ENCODE measurements around the gene ASIC2. TPM values are rescaled to one million over a fixed set of nuclear protein-coding genes. Genes with fewer than 3 reads are reported as not detected.

Gene ASIC2
- total and polyA plus RNA-seq, 12 donors = not detected

DNA sequence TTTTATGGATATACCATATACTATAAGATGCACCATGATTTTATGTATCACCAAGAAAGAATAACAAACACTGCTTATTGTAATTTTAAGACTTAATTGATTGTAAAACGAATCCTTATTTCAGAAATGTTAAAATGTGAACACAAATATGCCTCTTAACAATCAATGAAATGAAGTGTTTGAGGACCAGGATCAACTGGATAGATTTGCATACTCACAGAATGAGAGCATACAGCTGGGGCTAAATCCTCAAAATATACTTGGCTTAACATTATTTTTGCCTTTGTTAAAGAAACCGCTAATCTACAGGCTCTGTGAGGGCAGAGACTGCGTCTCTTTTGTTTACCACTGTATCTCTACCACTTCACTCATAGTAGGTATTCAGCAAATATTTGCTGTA lies 207.8 kb downstream of the ASIC2 start:
- intact Hi-C loops (cut with DNase I) = loop anchor here in 1 of 10 donors (10.0 kb wide), 1 partner anchor 50 kb away; no protein-coding TSS in a partner anchor
- no peaks in the 10 kb centered on the region for H3K4me1 ChIP-seq
- H3K27me3 ChIP-seq = peaks cover 0 to 56% (median 24%) of the 10 kb centered on the region in 7 donors
- H3K9me3 ChIP-seq = no peaks in the 10 kb centered on the region
- ATAC-seq = no peak
- no peak overlapping the region for H3K4me3 ChIP-seq
- no peak overlapping the region for H3K27ac ChIP-seq
- no peaks in the 10 kb centered on the region for H3K36me3 ChIP-seq
- TF ChIP-seq, protein P1, sequence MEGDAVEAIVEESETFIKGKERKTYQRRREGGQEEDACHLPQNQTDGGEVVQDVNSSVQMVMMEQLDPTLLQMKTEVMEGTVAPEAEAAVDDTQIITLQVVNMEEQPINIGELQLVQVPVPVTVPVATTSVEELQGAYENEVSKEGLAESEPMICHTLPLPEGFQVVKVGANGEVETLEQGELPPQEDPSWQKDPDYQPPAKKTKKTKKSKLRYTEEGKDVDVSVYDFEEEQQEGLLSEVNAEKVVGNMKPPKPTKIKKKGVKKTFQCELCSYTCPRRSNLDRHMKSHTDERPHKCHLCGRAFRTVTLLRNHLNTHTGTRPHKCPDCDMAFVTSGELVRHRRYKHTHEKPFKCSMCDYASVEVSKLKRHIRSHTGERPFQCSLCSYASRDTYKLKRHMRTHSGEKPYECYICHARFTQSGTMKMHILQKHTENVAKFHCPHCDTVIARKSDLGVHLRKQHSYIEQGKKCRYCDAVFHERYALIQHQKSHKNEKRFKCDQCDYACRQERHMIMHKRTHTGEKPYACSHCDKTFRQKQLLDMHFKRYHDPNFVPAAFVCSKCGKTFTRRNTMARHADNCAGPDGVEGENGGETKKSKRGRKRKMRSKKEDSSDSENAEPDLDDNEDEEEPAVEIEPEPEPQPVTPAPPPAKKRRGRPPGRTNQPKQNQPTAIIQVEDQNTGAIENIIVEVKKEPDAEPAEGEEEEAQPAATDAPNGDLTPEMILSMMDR (IDR thresholded peaks at IDR 0.05) = no peak
- WGBS, 2 donors = 74 to 78% methylated on average over 3 of the region's 3 CpGs
- no peak for DNase-seq

DNA sequence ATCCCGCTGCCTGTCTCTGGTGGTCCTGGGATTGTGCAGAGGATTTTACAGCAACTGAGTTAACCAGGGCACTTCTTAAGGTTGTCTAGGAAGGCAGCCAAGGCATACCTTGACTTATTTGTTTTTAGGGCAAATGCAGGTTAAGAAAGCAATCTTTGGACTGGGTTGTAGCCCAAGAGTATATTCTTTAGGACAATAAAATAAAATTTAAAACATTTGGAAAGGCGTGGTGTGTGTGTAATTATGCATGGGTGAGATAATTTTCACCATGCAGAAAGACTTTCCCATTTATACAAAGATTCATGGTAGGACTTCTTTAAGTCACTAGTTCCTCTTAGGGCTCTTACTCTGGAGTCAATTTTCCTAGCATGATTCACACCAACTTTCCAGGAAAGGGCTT lies 208.3 kb downstream of the ASIC2 start:
- WGBS, 2 donors = 86 to 87% methylated on average over 2 of the region's 2 CpGs
- Histone ChIP-seq H3K9me3 (no peaks in the 10 kb centered on the region), H3K36me3 (no peaks in the 10 kb centered on the region), H3K4me1 (no peaks in the 10 kb centered on the region), H3K4me3 (no peak overlapping the region), H3K27ac (no peak overlapping the region), H3K27me3 (peaks cover 0 to 52% (median 22%) of the 10 kb centered on the region in 7 donors)
- TF ChIP-seq, protein P1 (IDR thresholded peaks at IDR 0.05) = no peak
- no peak for ATAC-seq
- no peak for DNase-seq
- intact Hi-C loops (cut with DNase I) = loop anchor here in 1 of 10 donors (10.0 kb wide), 1 partner anchor 50 kb away; no protein-coding TSS in a partner anchor

- intact Hi-C loops (cut with DNase I) = loop anchor here in 1 of 10 donors (10.0 kb wide), 1 partner anchor 52 kb away; no protein-coding TSS in a partner anchor
- Histone ChIP-seq H3K4me1 (peaks cover 0 to 5% (median 0%) of the 10 kb centered on the region in 9 donors), H3K9me3 (no peaks in the 10 kb centered on the region), H3K4me3 (no peak overlapping the region), H3K27me3 (peaks cover 0 to 52% (median 20%) of the 10 kb centered on the region in 7 donors), H3K27ac (no peak overlapping the region), H3K36me3 (no peaks in the 10 kb centered on the region)
- ATAC-seq (no peak), DNase-seq (no peak)
- 78% methylated on average over 7 of the region's 7 CpGs for WGBS, 2 donors
- TF ChIP-seq, protein P1 (IDR thresholded peaks at IDR 0.05) = no peak
Observed at GRCh38 chr17:33082529-33083173, 210.4 kb downstream of the ASIC2 start.

GRCh38 chr17:33080091-33080490 lies 213.0 kb downstream of the ASIC2 start:
- TF ChIP-seq, protein P1 (IDR thresholded peaks at IDR 0.05) = no peak
- ATAC-seq (no peak), DNase-seq (no peak)
- Histone ChIP-seq H3K4me1 (peaks cover 0 to 14% (median 0%) of the 10 kb centered on the region in 9 donors), H3K27ac (no peak overlapping the region), H3K4me3 (no peak overlapping the region), H3K36me3 (no peaks in the 10 kb centered on the region), H3K27me3 (peaks cover 0 to 49% (median 21%) of the 10 kb centered on the region in 7 donors), H3K9me3 (no peaks in the 10 kb centered on the region)
- intact Hi-C loops (cut with DNase I) = loop anchor here in 1 of 10 donors (10.0 kb wide), 1 partner anchor 55 kb away; no protein-coding TSS in a partner anchor
- 72 to 77% methylated on average over 3 of the region's 3 CpGs for WGBS, 2 donors
